HFF-Myc (cell line): ENCODE data around the gene PITX1.

Source experiments
- DNase-seq: peaks from one replicate; pipeline ENCODE4 v3.0.0-alpha.2; 2011; ENCODE audit warnings: low read depth; ENCODE audit errors: extremely low read depth
- H3K4me3 ChIP-seq: replicated peaks from 2 replicates; pipeline ENCODE4 v1.5.1; 2011; ENCODE audit warnings: low read depth, mild to moderate bottlenecking, control low read depth, low read length
- TF ChIP-seq, protein P1 (sequence below): IDR thresholded peaks from 2 replicates; pipeline ENCODE4 v1.5.1; 2012; ENCODE audit warnings: mild to moderate bottlenecking, low read depth, low read length, control low read depth; ENCODE audit errors: missing control alignments

Gene PITX1

DNA sequence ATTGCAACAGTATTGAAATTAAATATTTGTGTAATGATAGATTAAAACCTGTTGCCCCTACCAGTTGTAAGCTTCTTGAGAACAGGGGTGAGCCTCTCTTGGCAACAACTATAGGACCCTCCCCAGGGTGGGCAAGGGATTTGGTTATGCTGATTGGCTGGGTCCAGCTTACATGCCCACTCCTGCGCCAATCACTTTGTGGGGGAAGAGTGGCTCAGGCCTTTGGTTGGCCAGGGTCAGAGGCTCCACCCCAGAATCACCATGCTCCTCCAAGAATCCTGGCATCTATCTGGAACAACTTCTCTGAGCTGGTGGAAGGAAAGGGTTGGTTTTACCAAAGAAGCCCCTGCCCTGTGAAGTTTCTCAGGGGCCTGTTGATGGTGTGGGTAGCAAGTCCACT lies 8.6 kb upstream of the PITX1 start:
- DNase-seq: no peak
- TF ChIP-seq, protein P1, sequence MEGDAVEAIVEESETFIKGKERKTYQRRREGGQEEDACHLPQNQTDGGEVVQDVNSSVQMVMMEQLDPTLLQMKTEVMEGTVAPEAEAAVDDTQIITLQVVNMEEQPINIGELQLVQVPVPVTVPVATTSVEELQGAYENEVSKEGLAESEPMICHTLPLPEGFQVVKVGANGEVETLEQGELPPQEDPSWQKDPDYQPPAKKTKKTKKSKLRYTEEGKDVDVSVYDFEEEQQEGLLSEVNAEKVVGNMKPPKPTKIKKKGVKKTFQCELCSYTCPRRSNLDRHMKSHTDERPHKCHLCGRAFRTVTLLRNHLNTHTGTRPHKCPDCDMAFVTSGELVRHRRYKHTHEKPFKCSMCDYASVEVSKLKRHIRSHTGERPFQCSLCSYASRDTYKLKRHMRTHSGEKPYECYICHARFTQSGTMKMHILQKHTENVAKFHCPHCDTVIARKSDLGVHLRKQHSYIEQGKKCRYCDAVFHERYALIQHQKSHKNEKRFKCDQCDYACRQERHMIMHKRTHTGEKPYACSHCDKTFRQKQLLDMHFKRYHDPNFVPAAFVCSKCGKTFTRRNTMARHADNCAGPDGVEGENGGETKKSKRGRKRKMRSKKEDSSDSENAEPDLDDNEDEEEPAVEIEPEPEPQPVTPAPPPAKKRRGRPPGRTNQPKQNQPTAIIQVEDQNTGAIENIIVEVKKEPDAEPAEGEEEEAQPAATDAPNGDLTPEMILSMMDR: no peak

DNA sequence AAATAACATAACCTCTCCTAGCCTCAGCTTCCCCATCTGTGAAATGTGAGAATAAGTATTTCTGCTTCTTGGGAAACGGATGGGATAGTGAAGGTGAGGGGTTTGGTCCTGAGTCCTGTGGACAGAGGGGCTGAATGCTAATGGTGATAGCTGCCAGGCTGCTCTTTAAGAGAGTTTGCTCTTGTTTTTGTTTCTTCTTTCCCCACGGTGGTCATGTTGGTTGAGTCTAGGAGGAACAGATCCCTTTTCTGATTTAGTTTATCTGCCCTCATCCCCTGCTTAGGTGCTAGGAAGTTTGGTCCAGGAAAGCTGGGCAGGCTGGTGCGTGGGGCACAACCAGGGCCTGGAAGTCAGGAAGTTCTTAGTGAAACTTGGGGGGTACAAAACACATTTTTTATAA lies 7.7 kb upstream of the PITX1 start:
- no peak overlapping the region for H3K4me3 ChIP-seq
- TF ChIP-seq, protein P1: no peak
- no peak for DNase-seq

More for the DNA sequence above, 8.6 kb upstream of the PITX1 start:
- no peak overlapping the region for H3K4me3 ChIP-seq

DNA sequence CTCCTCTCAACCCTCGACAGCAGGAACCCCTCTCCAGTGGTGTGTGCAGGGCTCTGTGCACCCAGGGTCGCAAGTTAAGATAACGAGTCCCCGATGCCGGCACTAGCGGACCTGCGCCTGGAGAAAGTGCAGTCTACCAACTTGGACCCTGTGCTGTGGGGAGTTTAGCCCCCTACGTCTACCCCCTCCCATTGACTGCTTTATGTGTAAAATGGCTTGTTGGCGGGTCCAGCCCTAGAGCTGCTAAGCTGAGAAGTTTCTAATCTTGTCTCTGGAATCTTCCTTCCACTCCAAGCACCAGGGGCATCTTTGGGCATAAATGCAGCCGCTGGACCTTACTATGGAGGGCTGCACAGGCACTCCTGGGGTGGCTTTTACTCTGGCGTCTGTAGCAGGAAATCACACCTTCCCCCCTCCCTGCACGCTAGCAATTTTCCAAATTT lies 7.1 kb upstream of the PITX1 start:
- DNase-seq: no peak
- TF ChIP-seq, protein P1: no peak
- no peak overlapping the region for H3K4me3 ChIP-seq

DNA sequence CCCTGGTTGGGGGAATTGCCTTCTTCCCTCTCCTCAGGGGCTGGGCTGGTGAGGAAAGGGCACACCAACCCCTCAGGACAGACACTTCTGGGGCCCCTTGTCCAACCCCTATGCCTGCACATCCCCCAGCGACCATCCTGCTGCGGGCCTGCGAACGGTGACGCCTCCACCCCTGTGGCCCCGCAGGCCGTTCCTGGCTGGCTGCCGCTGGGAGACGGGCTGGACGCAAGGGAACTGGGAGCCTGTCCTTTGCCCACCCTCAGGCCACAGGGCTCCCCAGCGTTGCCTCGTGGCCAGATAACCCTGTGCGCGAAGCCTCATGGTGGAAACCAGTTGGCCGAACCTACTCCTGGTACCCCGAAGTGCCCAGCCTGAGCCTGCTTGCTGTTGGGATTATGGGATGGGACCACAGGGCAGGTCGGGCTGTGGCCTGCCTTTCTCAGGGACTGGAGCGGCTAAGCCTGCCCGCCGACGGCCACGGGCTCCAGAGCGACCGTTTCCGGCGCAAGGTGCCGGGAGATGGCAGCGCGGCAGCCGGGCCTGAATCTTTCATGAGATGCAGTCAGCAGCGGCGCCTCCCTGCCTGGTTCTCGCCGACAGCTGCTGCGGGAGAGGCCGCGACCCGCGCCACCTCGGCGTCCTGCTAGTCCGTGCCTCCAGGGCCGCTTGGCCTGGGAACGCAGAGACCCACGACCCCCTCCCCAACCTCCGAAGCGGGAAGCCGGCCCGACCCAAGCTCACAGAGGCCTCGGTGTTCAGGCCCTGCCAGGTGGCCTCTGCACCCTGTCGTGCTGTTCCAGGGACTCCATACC lies 6.5 kb upstream of the PITX1 start:
- DNase-seq: no peak
- H3K4me3 ChIP-seq: no peak overlapping the region
- TF ChIP-seq, protein P1: no peak

DNA sequence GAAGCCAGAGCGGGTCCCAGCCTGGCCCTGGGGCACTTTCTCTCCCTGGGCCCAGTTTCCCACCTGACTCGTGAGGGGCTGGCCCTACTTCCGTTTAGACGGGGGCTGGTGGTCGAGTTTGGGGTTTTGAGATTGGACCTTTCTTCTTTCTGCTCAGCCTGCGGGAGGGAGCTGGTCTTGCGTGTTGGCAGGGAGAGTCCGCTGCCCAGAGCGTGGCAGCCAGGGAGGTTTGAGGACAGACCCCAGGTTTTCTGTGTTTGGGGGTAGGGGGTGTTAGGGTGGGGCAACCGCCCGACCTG lies 6.0 kb upstream of the PITX1 start:
- DNase-seq: no peak
- no peak overlapping the region for H3K4me3 ChIP-seq
- TF ChIP-seq, protein P1: no peak

DNA sequence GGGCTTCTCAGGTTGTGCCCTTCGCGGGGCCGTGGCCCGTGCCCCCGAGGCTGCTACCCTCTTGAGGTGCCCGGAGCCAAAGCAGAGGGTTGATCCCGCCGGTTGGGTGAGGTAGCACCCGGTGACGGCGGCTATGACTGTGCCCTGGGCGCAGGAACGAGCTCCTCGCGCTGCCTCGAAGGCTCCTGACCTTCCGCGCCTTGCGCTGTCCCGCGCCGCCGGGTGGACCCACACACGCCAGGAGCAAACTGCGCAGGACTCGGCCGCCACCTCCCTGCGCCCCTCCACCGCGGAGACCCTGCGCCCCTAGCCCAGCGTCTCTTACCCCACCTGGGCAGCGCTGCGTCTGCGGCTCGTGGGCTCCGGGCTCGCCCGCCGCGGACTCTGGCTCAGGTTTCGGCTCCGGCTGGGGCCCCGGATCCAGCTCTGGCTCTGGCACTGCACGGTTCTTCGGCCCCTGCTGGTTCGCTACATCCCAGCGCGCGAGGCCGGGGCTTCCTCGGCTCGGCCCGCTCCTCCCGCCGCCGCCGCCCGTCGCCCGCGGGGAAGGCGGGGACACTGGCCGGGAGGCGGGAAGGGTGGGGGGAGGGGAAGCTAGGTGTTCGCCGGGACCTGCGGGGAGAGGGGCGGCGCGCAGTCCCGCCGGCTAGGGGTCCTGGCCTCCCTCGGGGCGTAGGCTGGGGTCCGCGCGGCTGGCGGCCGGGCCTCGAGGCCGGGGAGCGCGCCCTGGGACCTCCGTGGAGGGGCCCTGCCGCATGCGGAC lies 5.4 kb upstream of the PITX1 start:
- TF ChIP-seq, protein P1: no peak
- peak overlapping the region; percentile 10; the same call in 1 of the 2 replicates for H3K4me3 ChIP-seq
- no peak for DNase-seq
